ENCODE measurements around the gene RNU4-1.

GRCh38 chr12:120283318-120283717, 9.7 kb downstream of the RNU4-1 start:
- no peak for TF ChIP-seq CTCF (IDR thresholded peaks at IDR 0.05; ENCODE audit: low read depth, low read length, poor library complexity, severe bottlenecking)
- TF ChIP-seq EZH2phosphoT487 (IDR thresholded peaks at IDR 0.05; ENCODE audit: borderline replicate concordance, low read length): no peak

Measured in DOHH2 (cell line).